Lower leg skin (tissue), 3 donors: ENCODE data around the gene MAFF.

ENCODE experiments used
- CTCF ChIP-seq, 3 donors: fragments of 450-650 bp; IDR thresholded peaks; one replicate each; pipeline ENCODE4 v1.5.1; 2016; ENCODE audit warnings: antibody characterized with exemption in 3 of 3, mild to moderate bottlenecking in 3 of 3, moderate library complexity in 2 of 3
- POLR2A ChIP-seq, 2 donors: fragments of 450-650 bp; IDR thresholded peaks; one replicate each; pipeline ENCODE4 v1.6.1; 2016 to 2017; ENCODE audit warnings: antibody characterized with exemption in 2 of 2, mild to moderate bottlenecking in 1 of 2, moderate library complexity in 1 of 2

- TF ChIP-seq CTCF (IDR thresholded peaks at IDR 0.05) (no peak), POLR2A (IDR thresholded peaks at IDR 0.05) (no peak)
Observed at GRCh38 chr22:38233427-38233826, 31.6 kb downstream of the MAFF start.
